Middle frontal gyrus (tissue), 1 donor: ENCODE data around the gene SSU72.
"Not testable (repeated sequence)": the region's sequence is repeated elsewhere in the genome, so short reads cannot be mapped to it uniquely, and the experiment has no call there.

ENCODE experiments used
- DNase-seq: peaks from one replicate; pipeline ENCODE4 v3.0.0-alpha.2; 2015; ENCODE audit warnings: low spot score; ENCODE audit errors: extremely low spot score

The SSU72 gene

GRCh38 chr1:1542766-1543705, 31.6 kb downstream of the SSU72 start:
- no peak for DNase-seq

DNA sequence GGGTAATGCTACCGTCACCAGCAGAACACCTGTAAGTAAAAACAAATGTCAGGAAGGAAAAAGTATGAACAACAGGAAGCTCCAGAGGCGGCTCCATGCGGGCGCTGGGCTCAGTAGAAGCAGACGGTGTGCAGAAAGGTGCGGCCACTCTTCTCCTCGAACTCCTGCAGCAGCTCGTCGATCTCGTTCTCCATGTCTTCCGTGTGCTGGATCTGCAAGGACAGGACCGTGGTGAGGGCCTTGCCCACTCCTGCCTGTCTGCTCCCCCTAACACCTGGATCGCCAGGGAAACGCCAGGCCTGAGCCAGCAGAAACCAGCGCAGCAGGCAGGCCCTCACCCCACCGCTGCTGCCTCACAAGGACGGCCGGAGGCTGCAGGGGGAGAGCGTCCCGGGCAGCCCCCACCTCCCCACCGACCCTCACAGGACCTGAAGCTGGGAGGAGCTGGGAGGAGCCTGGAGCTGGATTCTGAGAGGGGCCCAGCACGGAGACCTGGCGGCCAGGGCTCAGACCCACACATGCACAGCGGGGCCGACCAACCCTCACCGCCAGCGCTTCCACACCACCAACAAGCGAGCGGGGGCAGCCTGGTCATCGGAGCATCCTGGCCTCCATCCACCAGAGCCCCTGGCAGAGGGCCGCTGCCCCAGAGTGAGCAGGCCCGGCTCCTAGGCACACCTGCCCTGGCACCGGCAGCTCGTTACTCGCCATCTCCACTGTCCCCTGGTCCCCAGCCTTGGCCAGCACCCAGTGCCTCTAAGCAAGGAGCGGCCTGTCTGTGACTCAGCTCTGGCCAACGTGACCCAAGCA, 32.5 kb downstream of the SSU72 start:
- no peak for DNase-seq

DNA sequence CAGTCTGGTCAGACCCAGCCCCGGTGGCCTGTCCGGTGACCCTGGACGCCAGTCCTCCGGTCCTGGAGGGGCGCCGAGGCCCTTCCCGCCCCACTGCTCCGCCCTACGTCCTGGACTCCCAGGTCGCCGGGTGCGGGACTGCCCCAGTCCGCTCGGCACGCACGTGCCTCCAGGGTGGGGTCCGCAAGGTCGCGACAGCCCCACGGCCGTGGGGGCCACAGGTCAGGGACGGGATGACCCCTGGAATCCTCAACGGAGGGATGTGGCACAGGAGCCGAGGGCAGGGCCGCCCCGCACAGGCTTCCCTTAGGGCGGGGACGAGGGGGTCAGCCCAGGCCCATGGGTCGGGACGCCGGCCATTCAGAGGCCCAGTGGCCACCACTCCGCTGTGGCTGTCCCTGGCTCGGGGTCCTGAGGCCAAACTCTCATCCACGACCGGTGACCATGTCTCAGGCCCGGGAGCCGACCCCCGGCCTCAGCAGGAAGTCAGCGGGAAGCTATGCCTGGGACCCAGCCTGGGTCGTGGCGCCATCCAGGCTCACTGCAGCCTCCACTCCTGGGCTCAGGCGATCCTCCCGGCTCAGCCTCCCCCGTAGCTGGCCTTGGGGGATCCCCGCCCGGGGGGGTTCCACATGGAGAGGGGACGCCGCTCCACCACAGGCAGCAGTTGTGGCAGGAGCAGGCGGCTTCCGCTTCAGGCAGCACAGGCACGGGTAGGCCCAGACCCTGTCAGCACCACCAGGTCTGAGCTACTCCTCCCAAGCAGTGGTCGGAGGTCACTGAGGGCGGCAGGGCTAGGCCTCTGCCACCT, 33.6 kb downstream of the SSU72 start:
- no peak for DNase-seq

- peak; percentile 24 for DNase-seq
These were observed 34.4 kb downstream of the SSU72 start, which contains the start of gene TMEM240 for GRCh38 chr1:1540090-1540817. Gene TMEM240, minus strand, starts transcription at chr1:1540624. Its CDS starts 278 bp downstream, at chr1:1540346.

GRCh38 chr1:1539310-1540089, 35.2 kb downstream of the SSU72 start:
- DNase-seq: no peak

DNA sequence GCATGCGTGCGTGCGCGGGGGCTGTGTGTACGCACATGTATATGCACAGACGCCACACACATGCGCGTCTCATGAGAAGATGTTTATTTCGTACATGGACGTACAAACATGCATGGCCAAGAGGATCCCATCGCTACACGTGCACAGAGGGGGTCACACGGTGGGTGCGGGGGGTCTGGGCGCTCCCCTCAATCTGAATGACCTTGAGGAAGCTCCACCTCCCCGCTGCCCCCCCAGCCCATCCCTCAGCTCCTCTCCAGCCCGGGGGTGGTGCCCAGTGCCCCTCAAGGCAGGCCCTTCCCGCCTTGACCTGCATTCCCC, 35.7 kb downstream of the SSU72 start:
- DNase-seq: no peak

GRCh38 chr1:1538334-1538733, 36.3 kb downstream of the SSU72 start:
- DNase-seq: no peak

DNA sequence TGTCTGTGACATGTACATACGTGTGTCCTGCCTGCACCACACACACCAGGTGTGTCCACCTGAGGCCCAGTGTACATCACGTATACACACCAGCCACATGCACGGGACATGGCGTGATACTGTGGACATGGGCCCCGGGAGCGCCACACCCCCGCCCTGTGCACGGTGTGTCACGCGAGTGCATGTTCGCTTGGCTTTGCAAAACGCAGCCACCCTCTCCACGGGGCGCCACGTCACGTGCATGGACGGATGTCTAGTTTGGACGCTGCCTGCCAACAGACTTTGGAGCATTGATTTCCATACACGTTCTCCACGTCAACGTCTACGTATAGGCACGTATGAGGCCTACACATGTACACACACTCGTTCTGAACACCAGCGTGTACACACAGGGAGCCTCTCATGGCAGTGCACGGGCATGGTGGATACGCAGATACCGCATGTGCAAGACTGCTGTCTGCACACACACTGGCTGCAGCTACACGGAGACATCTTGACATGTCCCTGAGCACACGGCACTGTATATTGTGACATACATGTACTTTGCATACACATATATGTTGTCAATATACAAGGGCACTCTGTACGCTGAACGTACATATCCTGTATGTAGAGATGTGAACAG, 36.9 kb downstream of the SSU72 start:
- DNase-seq: no peak

GRCh38 chr1:1536938-1537546, 37.6 kb downstream of the SSU72 start:
- DNase-seq: no peak

GRCh38 chr1:1536019-1536937, 38.4 kb downstream of the SSU72 start:
- no peak for DNase-seq

GRCh38 chr1:1535201-1536018, 39.3 kb downstream of the SSU72 start:
- DNase-seq: no peak

GRCh38 chr1:1534401-1535154, 40.1 kb downstream of the SSU72 start:
- no peak for DNase-seq

- DNase-seq: not testable (repeated sequence)
These were observed 40.8 kb downstream of the SSU72 start for GRCh38 chr1:1533894-1534291.

DNA sequence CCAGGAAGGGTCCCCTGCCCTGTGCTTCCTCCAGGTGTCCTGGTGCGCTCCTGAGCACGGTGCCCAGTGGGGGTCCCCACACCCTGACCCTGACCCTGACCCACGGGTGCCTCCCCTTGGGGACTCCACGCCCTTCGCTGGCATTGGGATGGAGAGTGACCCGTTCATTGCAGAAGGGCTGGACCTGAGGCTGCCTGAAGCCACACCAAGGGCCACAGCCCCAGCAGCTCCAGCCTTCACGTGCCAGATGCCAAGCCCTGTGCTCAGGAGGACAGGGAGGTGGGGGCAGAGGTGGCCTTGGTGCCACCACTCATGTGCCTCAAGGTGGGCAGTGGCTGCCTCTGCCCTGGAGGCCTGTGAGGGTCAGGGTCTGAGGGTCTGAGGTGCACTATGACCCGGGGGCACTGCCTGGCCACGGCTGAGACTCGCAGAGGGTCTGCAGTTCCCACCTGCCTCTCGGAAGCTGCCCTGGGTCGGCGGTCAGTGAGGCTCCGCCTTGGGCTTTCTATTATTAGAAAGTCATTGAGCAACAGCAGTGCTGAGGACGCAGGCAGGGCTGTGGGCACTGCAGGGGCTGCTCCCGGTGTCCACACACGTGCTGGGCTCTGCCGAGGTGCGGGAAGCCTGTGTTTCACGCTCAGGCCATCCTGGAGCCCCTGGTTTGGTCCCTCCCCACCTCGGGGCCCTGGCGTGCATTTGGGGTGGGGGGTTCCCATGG, 41.3 kb downstream of the SSU72 start:
- DNase-seq: not testable (repeated sequence)

GRCh38 chr1:1531947-1532346, 42.7 kb downstream of the SSU72 start:
- no peak for DNase-seq

DNA sequence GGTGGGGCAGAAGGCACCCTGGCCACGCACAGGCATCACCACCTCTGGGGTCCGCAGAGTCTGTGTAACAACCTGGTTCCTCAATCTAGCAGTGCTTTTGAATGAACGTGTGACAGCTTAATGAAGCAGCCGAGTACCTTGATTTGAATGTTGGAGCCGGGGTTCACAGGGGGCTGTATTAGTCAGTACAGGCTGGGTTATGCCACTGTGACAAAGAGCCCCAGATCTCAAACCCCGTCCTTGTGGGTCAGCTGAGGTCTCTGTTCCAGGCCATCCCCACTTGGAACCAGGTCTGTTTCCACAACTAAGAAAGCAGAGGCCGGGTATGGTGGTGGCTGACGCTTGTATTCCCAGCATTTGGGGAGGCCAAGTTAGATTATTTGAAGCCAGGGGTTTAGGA, 44.7 kb downstream of the SSU72 start:
- no peak for DNase-seq
